Measurements from ENCODE around the gene MRPL43.
"Not testable (repeated sequence)": the region's sequence is repeated elsewhere in the genome, so short reads cannot be mapped to it uniquely, and the experiment has no call there.

Gene MRPL43

DNA sequence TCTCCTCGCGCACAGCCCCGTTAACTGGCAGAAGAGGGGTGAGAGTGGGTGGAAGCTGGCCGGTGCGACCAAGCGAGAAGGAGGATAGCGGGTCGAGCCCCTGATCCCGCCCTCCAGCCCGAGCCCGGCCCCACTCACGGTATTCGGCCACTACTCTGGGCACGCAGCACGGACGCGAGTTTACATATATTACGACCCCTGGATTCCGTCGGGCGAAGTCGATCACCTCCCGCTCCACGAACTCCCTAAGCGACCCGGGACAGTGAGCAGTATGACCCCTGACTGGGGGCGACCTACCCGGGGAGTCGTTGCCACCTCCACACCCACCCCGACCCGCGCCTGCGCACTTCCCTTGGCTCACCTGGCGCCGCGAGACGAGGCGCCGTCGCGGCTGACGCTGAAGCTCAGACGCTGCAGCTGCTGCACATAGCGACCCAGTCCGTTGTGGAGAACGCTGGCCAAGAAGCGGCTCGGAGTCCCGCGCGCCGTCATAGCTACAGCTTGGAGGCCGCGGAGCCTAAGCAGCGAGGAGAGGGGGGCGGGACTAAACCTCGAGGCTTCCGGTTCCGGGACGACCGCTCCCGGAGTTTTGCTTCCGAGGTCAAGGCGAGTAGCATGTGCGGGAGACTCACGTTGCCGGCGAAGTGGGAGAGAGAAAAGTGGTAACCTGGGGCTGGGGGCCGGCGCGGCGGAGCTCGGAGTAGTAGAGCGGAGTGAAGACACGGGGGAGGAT is at the start of gene MRPL43, which contains the start of gene TWNK:
MRPL43 (minus strand) TSS at position 546 of the 733 bp plus-strand sequence; CDS start at position 492, 54 bp downstream.
TWNK (plus strand) TSS at position 592 of the 733 bp plus-strand sequence. CDS start 668 bp downstream, outside the sequence.
- H3K4me1 ChIP-seq (ENCODE audit: control insufficient read depth, insufficient read depth, low read length) = no peaks in the 10 kb centered on the region; the same call in 1 of the 2 replicates
- H3K27ac ChIP-seq (ENCODE audit: low read depth, low read length) = peak within 1 kb of the TSS; percentile 60
- H3K9ac ChIP-seq (ENCODE audit: low read length) = peak within 1 kb of the TSS; percentile 90
- no peaks in the 10 kb centered on the region for H3K27me3 ChIP-seq (ENCODE audit: control insufficient read depth, insufficient read depth, low read length)
- peaks cover 42% of the 10 kb centered on the region for H3K36me3 ChIP-seq (ENCODE audit: control insufficient read depth, insufficient read depth, low read length)
- peak within 1 kb of the TSS; percentile 99 for H3K4me3 ChIP-seq (ENCODE audit: low read depth, low read length)
- H3K9me3 ChIP-seq (ENCODE audit: control insufficient read depth, insufficient read depth, low read depth, low read length) = no peaks in the 10 kb centered on the region

DNA sequence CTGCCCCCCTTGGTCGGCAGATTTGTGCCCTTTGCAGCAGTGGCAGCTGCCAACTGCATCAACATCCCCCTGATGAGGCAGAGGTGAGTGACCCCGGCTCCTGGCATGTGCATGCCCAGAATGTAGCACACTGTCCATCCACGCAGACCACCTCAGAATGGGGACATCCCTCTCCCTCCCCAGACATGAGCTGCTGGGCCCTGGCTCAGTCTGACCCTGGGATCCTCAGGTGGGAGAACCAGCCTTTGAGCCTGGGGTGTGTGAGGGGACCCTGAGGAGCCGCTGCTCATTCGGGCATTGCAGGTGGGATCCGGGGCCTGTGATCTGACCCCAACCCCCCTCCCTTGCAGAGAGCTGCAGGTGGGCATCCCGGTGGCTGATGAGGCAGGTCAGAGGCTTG is 49.4 kb upstream of the MRPL43 start:
- no peak overlapping the region for H3K4me3 ChIP-seq (ENCODE audit: low read depth, low read length)
- no peak overlapping the region for H3K27ac ChIP-seq (ENCODE audit: low read depth, low read length)
- no peak overlapping the region for H3K9ac ChIP-seq (ENCODE audit: low read length)
- no peaks in the 10 kb centered on the region for H3K36me3 ChIP-seq (ENCODE audit: control insufficient read depth, insufficient read depth, low read length)
- no peaks in the 10 kb centered on the region for H3K9me3 ChIP-seq (ENCODE audit: control insufficient read depth, insufficient read depth, low read depth, low read length)
- H3K4me1 ChIP-seq (ENCODE audit: control insufficient read depth, insufficient read depth, low read length) = peaks cover 15% of the 10 kb centered on the region
- H3K27me3 ChIP-seq (ENCODE audit: control insufficient read depth, insufficient read depth, low read length) = peaks cover 50% of the 10 kb centered on the region

DNA sequence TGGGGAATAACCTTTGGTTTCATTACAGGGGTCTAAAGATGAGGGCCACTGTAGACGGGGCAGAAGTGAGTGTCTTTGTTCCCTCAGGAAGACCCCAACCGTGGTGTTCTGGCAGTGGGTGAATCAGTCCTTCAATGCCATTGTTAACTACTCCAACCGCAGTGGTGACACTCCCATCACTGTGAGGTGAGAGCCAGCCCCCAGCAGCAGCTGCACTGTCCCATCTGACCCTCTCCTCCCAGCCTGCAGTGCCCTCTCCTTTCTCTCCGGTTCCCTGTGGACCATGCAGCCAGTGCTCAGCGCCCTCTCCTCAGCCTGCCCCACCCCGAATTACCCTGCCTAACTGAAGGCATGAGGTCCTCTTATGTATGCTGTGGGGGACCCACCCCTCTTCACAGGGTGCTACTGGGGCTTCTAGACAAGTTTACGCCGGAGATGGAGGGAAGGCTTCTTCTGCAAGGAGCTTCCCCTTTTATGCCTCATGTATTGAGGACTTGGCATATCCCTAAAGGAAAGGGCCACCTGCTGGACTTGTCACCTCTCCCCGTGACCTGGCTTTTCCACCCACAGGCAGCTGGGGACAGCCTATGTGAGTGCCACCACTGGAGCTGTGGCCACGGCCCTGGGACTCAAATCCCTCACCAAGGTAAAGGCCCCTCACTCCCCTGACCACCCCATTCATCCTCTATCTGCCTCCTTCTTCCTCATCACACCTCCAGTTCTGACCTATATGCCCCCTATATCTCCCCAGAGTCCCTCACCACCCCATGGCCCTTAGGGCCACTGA is 48.8 kb upstream of the MRPL43 start:
- Histone ChIP-seq H3K9ac (ENCODE audit: low read length) (no peak overlapping the region), H3K27me3 (ENCODE audit: control insufficient read depth, insufficient read depth, low read length) (peaks cover 56% of the 10 kb centered on the region), H3K4me1 (ENCODE audit: control insufficient read depth, insufficient read depth, low read length) (peaks cover 20% of the 10 kb centered on the region), H3K36me3 (ENCODE audit: control insufficient read depth, insufficient read depth, low read length) (no peaks in the 10 kb centered on the region), H3K9me3 (ENCODE audit: control insufficient read depth, insufficient read depth, low read depth, low read length) (no peaks in the 10 kb centered on the region), H3K27ac (ENCODE audit: low read depth, low read length) (no peak overlapping the region), H3K4me3 (ENCODE audit: low read depth, low read length) (no peak overlapping the region)

DNA sequence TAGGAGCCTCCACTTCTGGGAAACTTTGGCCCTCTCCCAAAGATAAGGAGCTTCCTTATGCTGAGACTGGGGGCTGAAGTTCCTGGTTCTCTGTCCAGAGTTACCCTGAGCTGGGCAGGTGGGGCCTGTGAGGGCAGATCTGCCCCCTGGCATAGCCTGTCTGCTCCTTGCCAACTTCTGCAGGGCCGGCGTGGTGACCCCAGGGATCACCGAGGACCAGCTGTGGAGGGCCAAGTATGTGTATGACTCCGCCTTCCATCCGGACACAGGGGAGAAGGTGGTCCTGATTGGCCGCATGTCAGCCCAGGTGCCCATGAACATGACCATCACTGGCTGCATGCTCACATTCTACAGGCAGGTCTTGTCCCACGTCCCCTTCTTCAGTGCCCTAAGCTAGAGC is 48.0 kb upstream of the MRPL43 start:
- Histone ChIP-seq H3K36me3 (ENCODE audit: control insufficient read depth, insufficient read depth, low read length) (no peaks in the 10 kb centered on the region), H3K4me1 (ENCODE audit: control insufficient read depth, insufficient read depth, low read length) (peaks cover 20% of the 10 kb centered on the region), H3K27me3 (ENCODE audit: control insufficient read depth, insufficient read depth, low read length) (peaks cover 58% of the 10 kb centered on the region), H3K4me3 (ENCODE audit: low read depth, low read length) (no peak overlapping the region), H3K9ac (ENCODE audit: low read length) (no peak overlapping the region), H3K9me3 (ENCODE audit: control insufficient read depth, insufficient read depth, low read depth, low read length) (no peaks in the 10 kb centered on the region), H3K27ac (ENCODE audit: low read depth, low read length) (no peak overlapping the region)

DNA sequence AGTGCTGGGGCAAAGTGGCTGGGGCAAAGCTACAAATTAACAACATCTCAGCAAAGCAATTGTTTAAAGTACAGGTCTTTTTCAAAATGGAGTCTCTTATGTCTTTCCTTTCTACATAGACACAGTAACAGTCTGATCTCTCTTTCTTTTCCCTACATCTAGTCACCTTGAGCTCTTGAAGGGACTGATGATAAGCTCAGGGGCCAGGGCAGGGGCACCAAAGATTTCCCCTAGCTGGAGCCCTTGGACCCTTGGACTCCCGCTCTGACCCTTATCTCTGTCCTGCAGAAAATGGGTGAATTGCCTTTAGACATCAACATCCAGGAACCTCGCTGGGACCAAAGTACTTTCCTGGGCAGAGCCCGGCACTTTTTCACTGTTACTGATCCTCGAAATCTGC is 47.1 kb upstream of the MRPL43 start:
- peaks cover 61% of the 10 kb centered on the region for H3K27me3 ChIP-seq (ENCODE audit: control insufficient read depth, insufficient read depth, low read length)
- H3K9ac ChIP-seq (ENCODE audit: low read length); H3K27ac ChIP-seq (ENCODE audit: low read depth, low read length); H3K4me3 ChIP-seq (ENCODE audit: low read depth, low read length); H3K9me3 ChIP-seq (ENCODE audit: control insufficient read depth, insufficient read depth, low read depth, low read length); H3K36me3 ChIP-seq (ENCODE audit: control insufficient read depth, insufficient read depth, low read length): not testable (repeated sequence)
- H3K4me1 ChIP-seq (ENCODE audit: control insufficient read depth, insufficient read depth, low read length) = peaks cover 28% of the 10 kb centered on the region

DNA sequence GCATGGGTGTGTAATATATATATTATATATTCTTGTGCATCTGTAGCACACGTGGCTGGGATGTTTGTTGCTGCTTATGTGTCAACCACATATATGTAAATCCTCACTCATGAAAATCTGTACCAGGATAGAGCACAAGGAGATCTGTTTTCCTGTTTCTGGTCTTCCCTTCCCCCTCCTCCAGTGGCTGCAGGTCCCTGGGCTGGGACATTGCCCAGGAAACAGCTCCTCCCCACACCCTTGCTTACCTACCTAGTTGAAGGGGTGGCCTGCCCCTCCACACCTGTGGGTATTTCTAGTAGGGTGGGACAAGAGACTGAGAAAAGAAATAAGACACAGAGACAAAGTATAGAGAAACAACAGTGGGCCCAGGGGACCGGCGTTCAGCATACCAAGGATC is 46.0 kb upstream of the MRPL43 start:
- Histone ChIP-seq H3K27me3 (ENCODE audit: control insufficient read depth, insufficient read depth, low read length) (peaks cover 66% of the 10 kb centered on the region), H3K9ac (ENCODE audit: low read length) (no peak overlapping the region), H3K27ac (ENCODE audit: low read depth, low read length) (no peak overlapping the region), H3K9me3 (ENCODE audit: control insufficient read depth, insufficient read depth, low read depth, low read length) (no peaks in the 10 kb centered on the region), H3K4me3 (ENCODE audit: low read depth, low read length) (no peak overlapping the region), H3K4me1 (ENCODE audit: control insufficient read depth, insufficient read depth, low read length) (peaks cover 34% of the 10 kb centered on the region), H3K36me3 (ENCODE audit: control insufficient read depth, insufficient read depth, low read length) (no peaks in the 10 kb centered on the region)

DNA sequence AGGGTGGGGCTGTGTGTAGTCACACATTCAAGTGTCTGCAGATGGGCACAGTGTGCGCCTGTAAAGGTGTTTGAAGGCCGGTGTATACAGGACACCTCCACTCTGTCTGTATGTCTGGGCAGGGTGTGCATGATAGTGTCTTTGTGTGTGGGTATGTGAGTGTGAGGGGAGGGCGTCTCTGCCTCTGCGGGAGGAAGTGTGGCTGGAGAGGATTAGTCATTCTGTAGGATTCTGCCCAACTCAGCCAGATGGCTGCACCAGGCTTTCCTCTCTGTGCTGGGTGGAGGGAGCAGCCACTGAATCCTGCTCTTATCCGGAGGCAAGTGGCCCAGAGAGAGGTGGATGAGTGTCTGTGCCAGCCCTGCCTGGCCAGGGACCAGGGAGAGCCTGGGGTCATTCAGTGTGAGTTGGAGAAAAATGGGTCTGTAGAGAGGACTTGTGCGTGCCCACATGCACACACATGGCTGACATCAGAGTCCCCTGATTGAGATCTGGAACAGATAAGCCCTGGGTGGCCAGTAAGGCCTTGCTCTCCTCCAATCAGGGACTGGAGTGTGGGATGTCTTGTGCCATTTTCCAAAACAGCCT is 45.4 kb upstream of the MRPL43 start:
- H3K27me3 ChIP-seq (ENCODE audit: control insufficient read depth, insufficient read depth, low read length) = peaks cover 66% of the 10 kb centered on the region
- no peaks in the 10 kb centered on the region for H3K36me3 ChIP-seq (ENCODE audit: control insufficient read depth, insufficient read depth, low read length)
- no peak overlapping the region for H3K27ac ChIP-seq (ENCODE audit: low read depth, low read length)
- H3K9me3 ChIP-seq (ENCODE audit: control insufficient read depth, insufficient read depth, low read depth, low read length) = no peaks in the 10 kb centered on the region
- H3K9ac ChIP-seq (ENCODE audit: low read length) = peak overlapping the region; percentile 24
- peak overlapping the region; percentile 61 for H3K4me3 ChIP-seq (ENCODE audit: low read depth, low read length)
- peaks cover 34% of the 10 kb centered on the region for H3K4me1 ChIP-seq (ENCODE audit: control insufficient read depth, insufficient read depth, low read length)

DNA sequence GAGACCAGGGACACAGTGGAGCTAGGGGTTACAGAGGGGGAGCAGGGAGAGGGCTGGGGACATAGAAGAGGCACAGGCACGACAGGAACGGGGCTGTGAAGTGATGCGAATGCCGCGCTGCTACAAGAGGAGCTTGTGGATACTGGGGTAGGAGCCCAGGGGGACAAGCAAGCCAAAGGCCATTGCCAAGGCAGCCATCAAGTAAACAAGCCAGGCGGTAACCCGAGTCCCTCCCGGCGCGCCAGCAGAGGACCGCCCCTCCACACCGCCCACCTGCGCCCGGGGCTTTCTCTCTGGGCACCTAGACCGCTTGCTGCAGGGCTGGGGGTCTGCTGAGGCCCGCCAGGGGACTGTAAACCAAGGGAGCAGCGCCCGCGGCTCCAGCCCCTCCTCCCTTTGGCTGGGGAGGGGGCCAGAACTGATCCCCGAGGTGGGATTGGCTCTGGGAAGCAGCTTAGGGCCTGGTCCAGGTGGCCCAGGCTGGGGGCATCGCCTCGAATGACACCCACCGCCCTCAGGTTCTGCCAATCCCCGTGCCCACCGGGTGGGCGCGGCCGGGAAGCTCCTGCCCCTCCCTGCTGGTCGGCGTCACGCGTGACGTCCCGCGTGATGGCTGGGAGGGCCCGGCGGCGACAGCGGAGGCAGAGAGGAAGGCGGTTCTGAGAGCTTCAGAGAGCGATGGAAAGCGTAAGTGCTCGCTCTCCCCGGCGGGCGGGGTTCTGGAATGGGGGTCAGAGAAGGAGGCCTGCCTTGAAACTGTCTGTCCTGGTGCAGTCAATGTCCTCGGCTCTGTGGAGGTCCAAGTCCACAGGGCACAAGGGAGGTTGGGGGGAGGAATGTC is 44.7 kb upstream of the MRPL43 start:
- H3K36me3 ChIP-seq (ENCODE audit: control insufficient read depth, insufficient read depth, low read length) = no peaks in the 10 kb centered on the region
- H3K9me3 ChIP-seq (ENCODE audit: control insufficient read depth, insufficient read depth, low read depth, low read length) = no peaks in the 10 kb centered on the region
- H3K4me3 ChIP-seq (ENCODE audit: low read depth, low read length) = peak overlapping the region; percentile 61
- peaks cover 38% of the 10 kb centered on the region for H3K4me1 ChIP-seq (ENCODE audit: control insufficient read depth, insufficient read depth, low read length)
- peaks cover 66% of the 10 kb centered on the region for H3K27me3 ChIP-seq (ENCODE audit: control insufficient read depth, insufficient read depth, low read length)
- no peak overlapping the region for H3K27ac ChIP-seq (ENCODE audit: low read depth, low read length)
- peak overlapping the region; percentile 24 for H3K9ac ChIP-seq (ENCODE audit: low read length)

DNA sequence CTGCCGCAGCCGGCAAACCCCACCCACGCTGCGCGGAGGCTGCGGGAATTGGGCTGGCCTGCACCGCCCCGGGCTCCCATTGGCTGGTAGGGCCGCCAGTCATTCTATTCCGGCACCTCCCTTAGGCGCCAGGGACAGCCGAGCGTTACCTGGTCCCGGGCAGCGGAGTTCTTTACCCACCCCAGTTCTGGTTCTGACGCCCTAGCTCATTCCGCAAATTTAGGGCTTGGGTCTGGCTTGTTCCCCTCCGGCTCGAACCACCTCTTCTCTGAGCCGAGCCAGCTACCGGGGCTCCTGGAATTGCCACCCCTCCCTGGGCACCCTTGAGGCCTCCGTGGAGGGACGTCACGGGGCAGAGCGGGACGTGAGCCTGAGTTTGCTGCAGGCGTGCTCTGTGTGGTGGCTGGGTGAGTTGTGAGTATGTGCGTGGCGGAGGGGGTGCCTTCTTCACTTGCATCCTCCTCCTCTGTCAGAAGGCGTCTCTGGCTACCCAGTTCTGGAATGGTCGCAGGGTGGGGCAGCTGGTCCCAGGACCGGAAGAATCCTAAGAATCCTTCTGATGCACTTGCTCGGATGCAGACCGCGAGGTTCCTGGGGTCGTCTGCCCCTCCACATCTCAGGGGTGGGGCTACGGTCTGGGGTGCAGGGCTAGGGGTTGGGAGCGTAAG is 44.0 kb upstream of the MRPL43 start, which contains the start of the genes PDZD7 and SFXN3:
PDZD7 (minus strand) TSS at position 2 of the 668 bp plus-strand sequence. CDS start 910 bp downstream, outside the sequence.
SFXN3 (plus strand) TSS at position 107 of the 668 bp plus-strand sequence. CDS start 3,461 bp downstream, outside the sequence.
- peak within 1 kb of the TSS; percentile 61 for H3K4me3 ChIP-seq (ENCODE audit: low read depth, low read length)
- H3K36me3 ChIP-seq (ENCODE audit: control insufficient read depth, insufficient read depth, low read length) = no peaks in the 10 kb centered on the region
- H3K27me3 ChIP-seq (ENCODE audit: control insufficient read depth, insufficient read depth, low read length) = peaks cover 60% of the 10 kb centered on the region
- H3K9me3 ChIP-seq (ENCODE audit: control insufficient read depth, insufficient read depth, low read depth, low read length) = no peaks in the 10 kb centered on the region
- peaks cover 43% of the 10 kb centered on the region for H3K4me1 ChIP-seq (ENCODE audit: control insufficient read depth, insufficient read depth, low read length)
- H3K9ac ChIP-seq (ENCODE audit: low read length) = peak within 1 kb of the TSS; percentile 21
- no peak within 1 kb of the TSS for H3K27ac ChIP-seq (ENCODE audit: low read depth, low read length)

Data from HUES6 (cell line).